Left ventricle myocardium inferior (tissue), 1 donor: ENCODE measurements around the gene REELD1. TPM values are rescaled to one million over a fixed set of nuclear protein-coding genes. Genes with fewer than 3 reads are reported as not detected.

Experiments used
- DNase-seq: peaks from one replicate; pipeline ENCODE4 v3.0.0-alpha.2; 2020
- H3K27ac ChIP-seq: fragments of 200-600 bp; replicated peaks from 2 replicates; pipeline ENCODE4 v1.8.0; 2021
- H3K27me3 ChIP-seq: fragments of 200-600 bp; 2 replicates; pipeline ENCODE4 v1.8.0; 2021; ENCODE audit warnings: low read depth
- H3K36me3 ChIP-seq: fragments of 200-600 bp; 2 replicates; pipeline ENCODE4 v1.8.0; 2021
- H3K4me1 ChIP-seq: fragments of 200-600 bp; 2 replicates; pipeline ENCODE4 v1.8.0; 2021
- H3K4me3 ChIP-seq: fragments of 200-600 bp; 2 replicates; pipeline ENCODE4 v1.8.0; 2021; ENCODE audit warnings: mild to moderate bottlenecking, moderate library complexity
- H3K9me3 ChIP-seq: fragments of 200-600 bp; replicated peaks from 2 replicates; pipeline ENCODE4 v1.8.0; 2021
- intact Hi-C: fragments of 100-400 bp; cut with micrococcal nuclease; formaldehyde crosslinking; loops from one replicate; pipeline ENCODE4 v1.11.0; 2022
- total RNA-seq: library from RNA; stranded (reverse); fragmentation: NEBNext Ultra II Directional; extraction: Animal tissue kit (Norgen Biotek cat#: 25700); gene quantifications from one replicate; pipeline ENCODE4 v1.2.1, GENCODE V29; 2021
- TF ChIP-seq, protein P1 (sequence below): fragments of 200-600 bp; IDR thresholded peaks from 2 replicates; pipeline ENCODE4 v1.8.0; 2021; ENCODE audit warnings: antibody characterized with exemption, mild to moderate bottlenecking, borderline replicate concordance
- donor health status: DM: no; HTN: yes; CAD: no; lungs with severe emphysema.

REELD1 gene
- total RNA-seq, 1 donor from 2014 or later = not detected

DNA sequence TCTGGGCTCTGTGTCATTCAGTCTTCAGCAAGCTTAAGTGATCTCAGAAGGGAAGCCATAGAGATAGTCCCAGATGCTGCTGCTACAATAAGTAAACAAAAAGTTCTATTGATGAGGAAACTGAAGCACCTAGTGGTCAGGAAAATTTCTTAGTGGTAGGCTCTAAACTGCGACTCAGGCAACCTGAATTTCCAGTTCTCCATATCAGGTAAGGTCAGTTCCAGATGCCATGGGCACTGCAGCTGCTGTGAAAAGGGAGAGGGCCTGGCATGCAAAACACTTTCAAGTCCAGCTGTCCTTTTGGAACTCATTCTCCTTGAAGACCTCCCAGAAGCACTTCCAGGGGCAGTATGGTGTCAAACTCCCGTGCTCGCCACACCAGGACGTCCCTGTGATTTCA, 46.2 kb downstream of the REELD1 start:
- H3K27ac ChIP-seq = no peak overlapping the region
- no peak overlapping the region for H3K4me3 ChIP-seq

DNA sequence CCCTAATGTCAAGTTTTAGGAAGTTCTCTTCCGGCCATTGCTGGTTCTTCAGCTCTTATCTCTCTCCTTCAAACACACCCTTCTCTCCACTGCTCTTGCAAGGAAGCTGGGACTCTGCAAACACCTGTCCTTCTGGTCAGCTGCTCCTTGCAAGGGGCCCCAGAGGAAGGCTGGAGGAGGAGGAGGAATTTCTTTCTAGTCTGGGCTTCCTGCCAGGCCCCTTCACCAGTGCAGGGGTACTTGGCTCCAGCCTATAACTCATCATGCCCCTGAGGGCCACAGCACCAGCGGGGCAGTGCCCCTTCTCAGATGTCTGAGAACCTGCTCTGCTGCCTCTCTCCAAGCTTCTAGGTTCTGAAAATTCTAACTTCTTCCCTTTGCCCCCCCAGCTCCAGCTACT, 46.7 kb downstream of the REELD1 start:
- Histone ChIP-seq H3K4me1 (no peaks in the 10 kb centered on the region), H3K27ac (no peak overlapping the region), H3K4me3 (no peak overlapping the region), H3K27me3 (no peaks in the 10 kb centered on the region), H3K36me3 (peaks cover 14% of the 10 kb centered on the region), H3K9me3 (no peaks in the 10 kb centered on the region)
- no peak for DNase-seq
- intact Hi-C loops = no loop called here
- TF ChIP-seq, protein P1, sequence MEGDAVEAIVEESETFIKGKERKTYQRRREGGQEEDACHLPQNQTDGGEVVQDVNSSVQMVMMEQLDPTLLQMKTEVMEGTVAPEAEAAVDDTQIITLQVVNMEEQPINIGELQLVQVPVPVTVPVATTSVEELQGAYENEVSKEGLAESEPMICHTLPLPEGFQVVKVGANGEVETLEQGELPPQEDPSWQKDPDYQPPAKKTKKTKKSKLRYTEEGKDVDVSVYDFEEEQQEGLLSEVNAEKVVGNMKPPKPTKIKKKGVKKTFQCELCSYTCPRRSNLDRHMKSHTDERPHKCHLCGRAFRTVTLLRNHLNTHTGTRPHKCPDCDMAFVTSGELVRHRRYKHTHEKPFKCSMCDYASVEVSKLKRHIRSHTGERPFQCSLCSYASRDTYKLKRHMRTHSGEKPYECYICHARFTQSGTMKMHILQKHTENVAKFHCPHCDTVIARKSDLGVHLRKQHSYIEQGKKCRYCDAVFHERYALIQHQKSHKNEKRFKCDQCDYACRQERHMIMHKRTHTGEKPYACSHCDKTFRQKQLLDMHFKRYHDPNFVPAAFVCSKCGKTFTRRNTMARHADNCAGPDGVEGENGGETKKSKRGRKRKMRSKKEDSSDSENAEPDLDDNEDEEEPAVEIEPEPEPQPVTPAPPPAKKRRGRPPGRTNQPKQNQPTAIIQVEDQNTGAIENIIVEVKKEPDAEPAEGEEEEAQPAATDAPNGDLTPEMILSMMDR = no peak

More for the DNA sequence above, 46.2 kb downstream of the REELD1 start:
- Histone ChIP-seq H3K4me1 (no peaks in the 10 kb centered on the region), H3K36me3 (peaks cover 14% of the 10 kb centered on the region), H3K9me3 (no peaks in the 10 kb centered on the region), H3K27me3 (no peaks in the 10 kb centered on the region)
- TF ChIP-seq, protein P1 = no peak
- no peak for DNase-seq
- intact Hi-C loops = no loop called here

DNA sequence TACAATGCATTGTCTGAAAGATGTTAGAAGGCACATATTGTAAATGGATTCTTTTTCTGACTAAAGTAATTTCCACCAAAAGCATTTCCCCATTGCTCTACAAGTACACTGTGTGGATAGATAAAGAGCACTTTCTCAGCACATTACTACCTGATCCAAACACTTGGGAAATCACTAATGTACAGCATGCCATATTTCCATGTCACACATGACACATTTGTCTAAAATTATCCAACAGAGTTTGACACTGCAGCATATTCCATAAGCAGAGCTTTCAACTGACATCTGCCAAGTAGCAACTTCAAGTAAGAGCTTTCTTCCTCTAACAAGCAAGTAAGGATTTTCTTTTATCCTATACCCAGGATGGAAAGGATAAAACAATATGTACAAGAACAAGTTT, 49.5 kb downstream of the REELD1 start:
- Histone ChIP-seq H3K4me1 (no peaks in the 10 kb centered on the region), H3K9me3 (no peaks in the 10 kb centered on the region), H3K27me3 (no peaks in the 10 kb centered on the region), H3K4me3 (no peak overlapping the region), H3K36me3 (no peaks in the 10 kb centered on the region), H3K27ac (no peak overlapping the region)
- DNase-seq = no peak
- TF ChIP-seq, protein P1 = no peak
- intact Hi-C loops = no loop called here

DNA sequence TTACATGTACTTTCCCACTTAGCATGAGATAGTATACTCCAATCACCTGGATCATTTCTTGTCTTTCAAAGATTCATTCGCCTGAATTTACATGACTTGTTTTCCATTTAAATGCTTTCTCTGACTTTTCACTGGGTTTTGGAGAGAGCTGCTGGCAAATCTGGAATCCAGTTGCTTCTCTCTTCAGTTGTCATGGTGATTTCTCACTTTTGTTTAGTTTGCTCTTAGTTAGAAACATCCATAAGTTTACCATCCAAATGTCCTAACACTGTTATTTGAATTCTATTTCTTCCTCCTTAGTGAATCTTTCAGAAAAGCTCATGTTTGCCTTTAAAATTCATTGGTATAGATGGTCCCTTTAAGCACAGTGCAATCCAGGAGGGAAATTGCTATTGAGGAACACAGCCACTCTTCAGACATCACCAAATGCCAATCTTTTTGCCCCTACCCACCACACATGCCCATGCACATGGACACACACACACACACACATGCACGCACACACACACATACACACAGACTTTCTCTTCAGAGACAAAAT, 51.7 kb downstream of the REELD1 start:
- H3K27me3 ChIP-seq = no peaks in the 10 kb centered on the region
- H3K4me3 ChIP-seq = no peak overlapping the region
- intact Hi-C loops = no loop called here
- no peak overlapping the region for H3K27ac ChIP-seq
- H3K36me3 ChIP-seq = no peaks in the 10 kb centered on the region
- peaks cover 4% of the 10 kb centered on the region for H3K4me1 ChIP-seq
- DNase-seq = no peak
- no peaks in the 10 kb centered on the region for H3K9me3 ChIP-seq
- TF ChIP-seq, protein P1 = no peak

DNA sequence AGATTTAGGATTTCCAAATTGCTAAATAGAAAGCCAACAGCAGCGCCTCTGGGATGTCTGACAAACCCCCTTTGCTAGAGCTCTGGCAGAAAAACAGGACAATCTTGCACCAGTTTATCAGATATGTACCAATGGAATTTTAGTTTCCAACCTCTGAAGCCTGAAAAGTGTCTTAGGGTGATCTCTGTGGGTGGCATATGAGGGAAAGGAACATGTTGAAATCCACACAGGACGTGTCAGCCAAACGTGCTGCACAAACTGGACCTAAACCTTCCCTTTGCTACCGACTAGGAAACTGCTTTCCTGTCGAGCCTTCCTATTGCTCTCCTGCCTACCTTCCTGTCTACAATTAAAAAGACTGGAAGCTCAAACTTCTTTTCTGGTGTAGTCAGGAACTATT, 53.5 kb downstream of the REELD1 start:
- H3K36me3 ChIP-seq = no peaks in the 10 kb centered on the region
- no peak overlapping the region for H3K27ac ChIP-seq
- H3K4me3 ChIP-seq = no peak overlapping the region
- H3K9me3 ChIP-seq = no peaks in the 10 kb centered on the region
- DNase-seq = no peak
- intact Hi-C loops = no loop called here
- TF ChIP-seq, protein P1 = no peak
- H3K4me1 ChIP-seq = peaks cover 4% of the 10 kb centered on the region
- no peaks in the 10 kb centered on the region for H3K27me3 ChIP-seq
